Measurements from ENCODE around the gene TGIF1.

DNA sequence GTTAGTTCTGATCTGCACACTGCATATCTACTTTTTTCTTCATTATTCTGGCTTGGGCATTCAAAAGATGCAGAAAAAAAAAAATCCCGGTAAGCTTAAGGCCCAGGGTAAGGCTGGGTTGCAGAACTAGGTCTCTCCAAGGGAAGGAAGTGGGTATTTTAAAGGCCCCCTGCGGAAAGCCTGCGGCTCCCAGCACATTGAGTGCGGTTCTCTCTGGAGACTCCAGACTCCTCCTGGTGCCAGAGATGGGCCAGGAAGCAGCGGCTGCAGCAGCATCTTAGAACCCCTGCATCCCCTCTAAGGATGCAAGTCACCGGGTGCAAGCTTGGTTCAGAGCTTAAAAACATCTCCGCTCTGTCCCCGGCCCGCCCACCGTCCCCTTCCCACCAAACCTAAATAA, 49.5 kb downstream of the TGIF1 start:
- no peak for TF ChIP-seq POLR2A (IDR thresholded peaks at IDR 0.05; ENCODE audit: low read depth, low read length)
- no peak for TF ChIP-seq CTCF (conservative IDR thresholded peaks at IDR 0.05; ENCODE audit: low read depth, low read length)
- TF ChIP-seq MXI1 (IDR thresholded peaks at IDR 0.05; ENCODE audit: borderline replicate concordance, low read depth, low read length), result no peak
- no peak for TF ChIP-seq USF2 (IDR thresholded peaks at IDR 0.05; ENCODE audit: low read depth, low read length)
- no peak for TF ChIP-seq MAFK (IDR thresholded peaks at IDR 0.05; ENCODE audit: low read depth, low read length)
- TF ChIP-seq CEBPB (IDR thresholded peaks at IDR 0.05; ENCODE audit: low read depth, low read length), result no peak
- no peak for TF ChIP-seq SMC3 (IDR thresholded peaks at IDR 0.05; ENCODE audit: low read depth, low read length)

Measured in IMR-90 (cell line).